SHP77 (cell line): ENCODE results near the gene ROBO4.

Source experiments
- DNase-seq, 2 experiments: peaks; one replicate each; lab custom pipeline; 2025; lab: John Stamatoyannopoulos, UW

Gene ROBO4

DNA sequence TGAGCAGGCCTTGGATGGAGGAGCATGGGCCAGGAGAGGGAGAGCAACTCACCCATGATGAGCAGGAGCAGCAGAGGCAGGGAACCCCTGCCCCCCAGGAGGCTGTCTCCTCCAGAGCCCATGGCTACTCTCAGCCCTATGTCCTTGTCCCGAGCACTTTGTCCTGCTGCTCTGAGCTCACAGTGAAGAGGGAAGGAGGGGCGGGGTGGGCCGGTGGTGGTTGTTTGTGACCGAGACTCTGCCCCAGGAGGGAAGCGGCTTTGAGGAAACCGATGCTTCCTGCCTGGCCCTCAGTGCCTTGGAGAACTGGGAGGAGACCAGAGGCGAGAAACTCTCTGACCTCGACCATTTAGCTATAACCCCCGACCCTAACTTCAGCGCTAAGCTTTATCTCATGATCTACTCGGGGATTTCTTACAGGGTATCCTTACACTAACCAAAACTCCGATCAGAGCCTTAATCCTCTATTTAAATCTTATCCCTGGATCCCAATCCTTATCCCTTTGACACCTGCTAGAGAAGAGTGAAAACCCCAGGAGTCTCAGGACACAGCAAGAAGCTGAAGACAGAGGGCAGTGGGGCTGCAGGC lies at the start of gene ROBO4:
Gene ROBO4 (minus strand): TSS at position 192 of the 589 bp plus-strand sequence. CDS start 70 bp downstream, at position 122.
- DNase-seq = no peak

DNA sequence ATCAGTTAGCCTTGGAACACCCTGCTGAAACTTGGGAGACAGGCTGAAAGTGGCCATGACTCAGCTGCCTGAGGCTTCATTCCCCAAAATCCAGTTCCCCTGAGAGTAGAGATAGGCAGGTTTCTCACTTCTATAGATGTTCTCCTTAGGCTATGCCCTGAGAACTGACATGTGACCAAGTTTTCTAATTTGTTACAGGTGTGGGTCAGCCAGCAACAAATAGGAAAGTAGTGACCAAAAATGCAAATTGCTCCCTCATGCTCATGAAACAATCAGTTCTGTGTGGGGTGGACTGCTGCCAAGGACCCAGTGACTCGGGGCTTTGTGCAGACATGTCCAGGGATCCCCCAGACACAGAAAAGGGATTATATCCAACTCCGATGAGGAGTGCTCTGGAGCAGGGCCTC lies 49.1 kb upstream of the ROBO4 start:
- DNase-seq = no peak

DNA sequence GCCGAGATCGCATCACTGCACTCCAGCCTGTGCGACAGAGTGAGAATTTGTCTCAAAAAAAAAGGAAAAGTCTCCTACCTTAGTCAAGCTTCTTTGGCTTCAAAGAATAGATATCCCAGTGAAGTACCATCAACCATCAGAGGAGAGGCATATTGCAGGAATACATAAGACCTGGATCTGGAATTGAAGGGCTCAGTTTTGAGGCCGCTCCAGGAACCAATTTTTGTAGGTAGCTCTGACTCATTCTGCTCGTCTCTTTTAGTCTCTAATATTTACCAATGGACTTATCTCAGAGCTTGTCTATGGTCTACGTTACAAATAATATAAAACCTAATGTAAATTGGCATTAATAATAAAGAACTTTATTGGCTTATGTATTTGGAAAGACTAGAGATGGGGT lies 48.2 kb upstream of the ROBO4 start:
- no peak for DNase-seq

DNA sequence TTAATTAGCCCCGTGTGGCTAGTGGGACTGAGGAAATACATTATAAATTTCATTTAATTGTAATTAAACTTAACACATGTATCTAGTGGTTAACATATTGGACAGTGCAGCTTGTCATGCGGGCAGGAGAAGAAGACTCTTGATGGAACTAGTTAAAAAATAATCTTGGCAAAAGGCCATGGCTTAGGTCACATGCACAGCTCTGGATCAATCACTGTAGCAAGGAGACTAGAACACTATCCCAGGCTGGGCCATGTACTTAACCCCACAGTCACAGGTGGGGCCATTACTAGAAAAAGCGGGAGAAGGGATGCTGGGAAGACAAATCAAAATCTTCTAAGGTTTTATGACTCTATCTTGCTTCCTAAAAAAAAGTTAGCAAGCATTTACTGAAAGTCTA lies 46.9 kb upstream of the ROBO4 start:
- DNase-seq = no peak

DNA sequence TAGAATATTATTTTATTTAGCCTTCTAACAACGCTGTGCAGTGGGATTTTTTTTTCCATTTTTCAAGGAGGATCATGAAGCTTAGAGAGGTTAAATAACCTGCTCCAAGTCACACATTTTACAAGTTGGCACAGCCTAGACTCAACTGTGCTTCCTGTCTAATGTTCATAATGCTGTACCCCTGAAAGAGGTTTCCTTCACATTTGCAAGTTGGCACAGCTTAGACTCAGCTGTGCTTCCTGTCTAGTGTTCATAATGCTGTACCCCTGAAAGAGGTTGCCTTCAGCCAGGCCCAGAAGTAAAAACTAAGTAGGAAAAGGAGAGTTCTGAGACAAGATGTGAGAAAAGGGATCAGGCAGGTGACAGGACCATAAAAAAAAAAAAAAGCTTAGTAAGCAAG lies 46.1 kb upstream of the ROBO4 start:
- DNase-seq = no peak

DNA sequence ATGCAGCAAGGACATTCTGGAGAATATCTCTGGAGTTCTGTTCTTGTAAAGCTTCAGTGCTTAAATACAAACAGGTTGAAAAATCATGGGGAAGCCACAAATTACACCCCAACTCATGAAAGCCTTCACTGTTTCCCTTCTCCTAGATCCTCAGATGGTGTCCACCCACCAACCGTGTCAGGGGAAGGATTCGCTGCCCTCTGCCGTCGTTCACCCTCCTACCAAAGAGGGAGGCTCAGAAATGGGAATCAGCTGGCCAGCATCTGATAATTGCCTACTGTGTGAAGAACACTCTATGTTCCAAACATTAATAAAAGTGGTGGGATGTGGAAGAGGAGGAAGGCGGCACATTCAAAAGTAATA lies 45.6 kb upstream of the ROBO4 start:
- no peak for DNase-seq

DNA sequence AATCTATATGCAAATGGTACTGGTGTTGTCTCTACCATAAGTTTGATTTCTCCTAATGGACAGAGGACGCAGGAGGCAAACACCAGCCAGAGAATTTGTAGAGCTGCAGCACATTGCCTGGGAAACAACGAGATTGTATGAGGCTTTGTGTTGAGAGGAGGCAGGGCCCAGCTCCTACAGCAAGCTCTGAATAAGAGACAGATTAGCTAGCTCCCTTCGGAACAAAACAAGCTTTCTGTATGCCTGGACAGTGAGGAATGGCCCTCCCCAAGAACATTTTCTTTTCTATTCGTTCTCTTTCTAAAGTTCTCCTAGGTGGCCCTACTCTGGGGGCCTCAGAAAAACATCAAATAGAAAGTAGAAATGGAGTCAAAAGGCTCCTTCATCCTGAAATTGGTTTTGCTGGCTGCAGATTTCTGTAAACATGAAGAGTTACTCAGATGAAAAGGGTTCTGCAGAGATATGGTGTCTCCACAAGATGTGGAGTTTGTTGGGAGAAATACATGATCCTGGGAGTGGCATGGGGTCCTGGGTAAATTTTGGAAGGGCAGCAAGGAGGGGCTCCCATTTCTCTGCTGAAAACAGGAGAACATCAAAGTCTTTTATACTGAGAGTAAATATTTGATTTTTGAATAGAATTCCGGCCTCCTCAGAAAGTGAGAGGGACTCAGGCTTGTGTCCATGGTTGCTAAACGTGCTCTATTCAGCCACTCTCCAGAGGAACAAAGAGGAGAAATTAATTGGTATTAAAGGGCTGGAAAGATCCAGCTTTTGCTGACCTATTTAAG lies 45.0 kb upstream of the ROBO4 start:
- no peak for DNase-seq

DNA sequence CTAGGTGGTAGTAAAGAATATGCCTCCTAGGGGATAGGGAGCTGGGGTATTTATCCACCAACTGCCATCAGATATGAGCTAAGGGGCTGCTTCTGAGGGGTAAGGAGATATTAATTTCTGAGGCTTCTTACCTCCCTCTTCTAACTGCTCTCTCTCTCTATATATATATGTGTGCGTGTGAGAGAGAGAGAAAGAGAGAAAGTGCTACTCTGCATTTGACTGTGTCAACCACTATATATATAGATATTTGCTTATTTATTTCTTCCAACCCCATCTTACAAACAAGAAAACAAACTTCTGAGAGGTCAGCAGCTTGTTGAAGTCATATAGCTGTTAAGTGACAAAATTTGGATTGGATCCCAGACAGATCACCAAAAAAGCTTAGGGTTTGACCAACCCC lies 44.0 kb upstream of the ROBO4 start:
- DNase-seq = no peak

DNA sequence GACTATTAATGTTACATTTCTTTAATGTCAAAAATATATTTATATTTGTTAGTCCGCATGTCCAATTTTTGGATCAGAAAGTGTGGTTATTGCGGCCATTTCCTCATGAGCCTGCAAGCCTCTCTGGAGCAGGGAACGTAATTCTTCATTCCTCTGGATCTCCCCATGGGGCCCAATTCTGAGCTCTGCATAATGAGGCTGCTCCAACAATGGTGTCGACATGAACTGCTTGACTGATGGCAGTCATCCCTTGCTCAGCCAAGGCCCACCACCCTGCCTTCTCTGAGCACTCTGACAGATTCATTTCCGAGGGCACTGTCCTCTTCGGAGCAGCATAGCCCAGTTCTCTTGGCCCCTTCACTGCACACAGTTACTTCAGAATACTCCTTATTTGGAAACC lies 41.3 kb upstream of the ROBO4 start:
- DNase-seq = no peak

DNA sequence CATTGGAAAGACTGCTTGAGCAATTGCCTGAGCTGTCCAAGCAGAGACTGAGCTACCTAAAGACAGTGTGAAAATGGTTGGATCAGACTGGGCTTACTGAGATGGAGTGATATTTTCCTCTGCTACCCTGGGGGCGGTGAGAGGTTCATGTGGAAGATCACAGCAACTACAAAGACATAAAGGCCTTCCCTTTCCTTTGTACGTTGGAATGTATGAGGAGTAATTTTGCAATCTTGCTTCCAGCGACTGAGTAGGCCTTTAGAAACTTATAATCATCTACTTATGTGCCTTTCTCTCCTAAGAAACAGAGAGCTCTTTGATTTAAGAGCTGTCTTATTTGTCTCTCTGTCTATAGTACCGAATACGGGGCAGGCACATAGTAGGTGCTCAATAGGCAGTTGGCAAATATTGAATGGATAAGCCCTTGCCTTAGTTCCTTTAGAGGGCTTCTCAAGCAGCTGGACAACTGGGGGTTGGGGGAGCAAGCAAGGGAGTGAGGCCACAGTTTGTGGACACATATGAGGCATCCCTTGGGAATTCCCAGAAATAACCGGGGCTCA lies 40.6 kb upstream of the ROBO4 start:
- DNase-seq = no peak

DNA sequence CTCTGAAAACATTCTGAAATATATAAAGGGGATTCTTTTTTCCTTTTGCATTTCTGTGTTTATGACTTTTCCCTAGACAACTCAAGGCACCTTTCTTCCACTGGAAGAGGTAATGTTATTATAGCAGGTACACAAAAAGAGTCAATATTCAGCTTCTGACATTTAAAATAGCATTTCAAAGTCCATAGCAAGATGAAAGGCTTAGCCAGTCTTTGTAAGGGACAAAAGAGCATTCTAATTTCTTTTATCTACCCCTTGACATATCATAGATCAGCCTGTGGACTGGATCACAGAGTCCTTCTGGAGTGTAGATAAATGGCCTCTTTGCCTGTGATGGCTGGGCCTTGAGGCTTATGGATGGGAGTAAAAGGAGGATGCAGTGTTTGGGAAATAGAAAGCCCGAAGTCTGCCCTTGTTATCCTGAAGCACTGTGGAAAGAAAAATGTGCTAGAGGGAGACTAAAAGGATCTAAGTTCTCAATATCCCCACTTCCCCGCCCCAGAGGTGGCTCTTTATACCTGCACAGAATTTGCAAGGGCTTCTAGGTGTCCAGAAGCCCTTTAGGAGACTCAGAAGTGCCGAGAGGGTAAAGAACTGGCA lies 39.8 kb upstream of the ROBO4 start:
- no peak for DNase-seq

DNA sequence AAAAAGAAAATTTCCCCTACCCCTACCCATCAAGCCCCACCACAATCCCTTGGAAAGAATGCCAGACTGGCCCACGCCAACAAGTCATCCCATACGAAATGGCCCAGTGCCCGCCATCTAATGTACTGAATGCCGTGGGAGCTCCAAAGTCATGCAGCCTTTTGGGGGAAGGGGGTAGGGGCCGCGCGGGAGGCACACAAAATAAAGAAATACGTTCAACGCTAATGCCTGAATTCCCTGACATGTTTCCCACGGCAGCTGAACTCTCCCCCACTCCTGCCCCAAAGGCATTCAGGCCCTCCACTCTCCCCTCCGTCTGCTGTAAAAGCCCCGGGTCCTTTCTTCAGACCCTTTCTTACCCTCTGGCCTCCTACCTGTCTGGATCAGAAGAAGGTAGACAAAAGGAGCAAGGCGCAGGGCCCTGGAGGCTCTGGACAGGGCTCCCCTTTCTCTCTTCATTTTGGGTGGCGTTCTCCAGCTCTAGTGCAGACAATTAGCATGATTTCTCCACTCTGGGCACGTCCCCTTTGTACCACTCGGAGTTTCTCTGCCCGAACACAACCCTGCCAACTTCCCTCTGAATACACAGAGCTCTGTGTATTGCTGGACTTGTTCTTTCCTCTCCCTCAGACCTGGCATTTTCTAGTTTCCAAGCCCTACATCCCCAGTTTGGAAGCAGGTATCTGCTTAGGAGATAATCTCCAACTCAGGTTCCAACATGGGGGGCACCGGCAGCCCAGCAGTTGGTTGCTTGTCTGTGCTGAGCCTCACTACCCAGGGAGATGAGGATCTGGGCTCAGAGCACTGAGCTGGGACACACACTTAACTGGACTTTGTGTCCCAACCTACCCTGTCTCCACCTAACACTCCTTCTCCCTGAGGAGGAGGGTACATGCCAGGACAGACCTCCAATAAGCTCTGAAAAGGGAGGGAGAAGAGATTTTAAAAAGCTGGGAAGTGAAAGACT lies 38.2 kb upstream of the ROBO4 start, which contains the start of gene HEPACAM:
Gene HEPACAM (minus strand): TSS at position 500 of the 967 bp plus-strand sequence. CDS start 41 bp downstream, at position 459.
- no peak for DNase-seq

DNA sequence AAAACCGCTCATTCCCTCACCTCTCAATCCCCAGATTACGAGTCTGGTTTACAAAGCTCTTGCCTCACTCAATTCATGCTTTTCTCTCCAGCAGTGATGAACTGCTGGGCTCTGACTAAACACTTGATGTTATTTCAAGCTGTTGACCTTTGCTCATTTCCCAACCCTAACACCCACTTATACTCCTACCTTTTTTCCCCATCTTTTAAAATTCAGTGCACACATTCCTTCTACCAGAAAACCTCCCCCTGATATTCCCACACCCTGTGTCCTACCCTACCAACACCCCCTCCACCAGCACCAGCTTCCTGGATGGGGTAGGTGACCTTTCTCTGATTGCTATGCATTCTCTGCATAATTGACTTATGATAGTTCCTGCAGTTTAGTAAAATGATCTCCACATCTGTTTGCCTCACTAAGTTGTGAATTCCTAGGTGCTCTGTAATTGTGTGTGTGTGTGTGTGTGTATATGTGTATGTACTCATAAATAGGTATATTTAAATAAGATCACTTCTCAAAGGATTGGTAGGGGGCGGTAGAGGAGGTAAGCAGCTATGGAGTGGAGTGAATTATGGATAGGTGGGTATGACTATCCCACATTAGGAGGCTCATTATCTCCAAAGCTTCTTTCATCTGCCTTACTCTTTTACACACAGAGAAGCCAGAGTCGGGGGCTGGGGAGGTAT lies 37.3 kb upstream of the ROBO4 start:
- no peak for DNase-seq

DNA sequence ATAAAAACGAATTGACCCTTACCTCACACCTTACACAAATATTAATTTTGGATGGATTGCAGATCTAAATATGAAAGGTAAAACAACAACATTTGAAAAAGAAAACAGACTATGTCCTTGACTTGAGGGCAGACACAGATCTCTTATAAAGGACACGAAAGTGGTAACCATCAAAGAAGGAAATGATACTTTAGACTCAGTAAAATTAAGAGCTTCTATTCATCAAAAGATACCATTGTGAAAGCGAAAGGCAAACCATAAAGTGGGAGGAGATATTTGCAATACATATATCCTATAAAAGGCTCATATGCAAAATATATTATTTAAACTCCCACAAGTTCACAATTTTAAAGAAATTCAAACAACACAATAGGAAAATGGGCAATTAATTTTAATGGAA lies 33.1 kb upstream of the ROBO4 start:
- DNase-seq = no peak

DNA sequence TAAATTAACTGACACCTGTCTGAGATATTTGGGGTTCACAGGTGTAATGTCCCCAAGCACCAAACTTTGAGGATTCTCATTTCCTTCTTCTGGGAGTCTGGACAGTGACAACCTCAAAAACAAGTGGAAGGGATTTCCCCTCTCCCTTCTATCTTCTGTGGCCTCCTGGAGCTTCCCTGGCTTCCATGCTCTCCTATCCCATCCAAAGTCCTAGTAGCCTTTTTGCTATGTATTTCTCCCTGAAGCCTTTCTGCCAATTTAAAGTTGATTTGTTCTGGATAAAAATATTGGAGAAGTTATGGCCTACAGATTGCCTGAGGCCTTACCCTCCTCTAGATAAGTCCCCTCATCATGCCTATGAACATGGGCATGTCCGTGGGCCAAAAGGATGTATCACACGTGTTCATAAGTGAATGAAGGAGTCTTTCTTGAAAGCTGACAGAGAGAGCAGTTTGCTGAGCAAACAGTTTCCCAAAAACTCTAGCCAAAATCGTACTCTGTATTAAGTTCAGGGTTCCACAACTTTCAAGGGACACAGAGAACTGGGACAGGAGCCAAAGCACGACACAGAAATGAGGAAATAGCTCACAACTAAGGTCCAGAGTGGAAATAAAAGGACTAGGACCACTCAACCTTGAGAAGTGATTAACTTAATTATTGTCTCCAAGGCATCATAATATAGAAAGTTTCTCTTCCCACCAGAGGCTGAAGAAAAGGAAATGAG lies 31.4 kb upstream of the ROBO4 start:
- DNase-seq = no peak

DNA sequence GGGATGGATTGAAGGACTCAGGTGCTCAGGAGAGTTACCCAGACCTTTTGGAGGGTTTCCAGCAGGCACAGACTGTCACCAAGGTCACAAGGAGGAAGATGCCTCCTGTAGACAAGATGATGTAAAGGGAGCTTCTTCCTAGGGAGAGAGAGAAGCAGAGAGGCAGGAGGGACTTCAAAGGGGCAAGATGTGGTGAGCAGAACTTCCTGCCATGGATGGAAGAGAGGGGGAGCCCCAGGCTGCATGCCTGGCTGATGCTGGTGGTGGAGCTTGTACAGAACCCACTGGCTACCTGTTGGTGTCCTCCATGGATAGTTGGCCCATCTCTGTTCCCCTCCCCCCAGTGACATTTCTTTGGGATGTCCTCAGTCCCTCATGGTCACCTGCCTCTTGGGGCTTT lies 25.6 kb upstream of the ROBO4 start:
- DNase-seq = no peak

DNA sequence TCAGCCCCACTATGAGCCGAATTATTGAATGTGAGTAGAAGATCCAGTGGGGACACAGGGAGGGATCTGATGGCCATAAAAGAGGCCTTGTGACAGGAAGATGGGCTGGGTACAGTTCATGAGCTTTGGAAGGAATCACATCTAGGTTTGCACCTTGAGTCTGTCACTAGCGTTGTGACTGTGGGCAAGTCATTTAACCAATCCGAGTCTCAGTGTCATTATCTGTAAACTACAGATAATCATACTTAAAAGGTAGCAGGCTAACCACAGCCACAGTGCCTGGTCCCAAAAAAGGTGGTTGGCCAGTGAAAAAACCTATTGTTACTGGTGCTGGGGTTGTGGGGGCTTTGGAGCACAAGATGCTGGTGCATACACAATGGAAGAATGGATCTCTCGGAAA lies 25.2 kb upstream of the ROBO4 start:
- no peak for DNase-seq

DNA sequence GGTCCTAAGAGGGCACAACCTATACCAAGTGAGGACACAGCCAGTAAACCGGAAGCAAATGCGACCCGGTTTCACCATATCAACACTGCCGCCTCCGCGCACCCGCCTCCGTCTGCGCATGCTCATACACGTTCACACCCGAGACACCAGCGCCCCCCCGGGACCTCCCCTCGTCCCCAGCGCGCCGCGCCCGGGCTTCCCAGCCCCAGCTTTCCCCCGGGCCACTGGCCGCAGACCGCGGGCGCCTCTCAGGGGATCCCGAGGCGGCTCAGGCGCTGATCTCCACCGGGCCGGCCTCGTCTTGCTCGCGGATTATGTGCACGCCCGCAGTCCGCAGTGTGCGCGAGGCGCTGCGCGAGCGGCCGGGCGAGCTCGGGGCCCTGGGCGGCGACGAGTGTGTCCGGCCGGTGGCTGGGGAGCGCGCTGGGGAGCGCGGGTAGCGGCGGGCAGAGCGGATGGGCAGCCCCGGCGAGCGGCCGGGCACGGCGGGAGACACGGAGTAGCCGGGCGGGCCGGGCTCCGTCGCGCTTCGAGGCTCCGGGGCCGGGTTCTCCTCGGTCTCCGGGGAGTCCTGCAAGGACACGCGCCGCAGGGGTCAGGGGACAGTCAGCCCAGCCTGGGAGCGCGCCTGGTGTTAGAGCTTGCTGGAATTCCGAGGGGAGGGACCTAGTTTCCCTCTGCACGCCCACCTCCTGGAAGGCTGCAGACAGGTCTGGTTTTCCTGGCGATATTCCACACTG lies 23.4 kb upstream of the ROBO4 start:
- DNase-seq = no peak

DNA sequence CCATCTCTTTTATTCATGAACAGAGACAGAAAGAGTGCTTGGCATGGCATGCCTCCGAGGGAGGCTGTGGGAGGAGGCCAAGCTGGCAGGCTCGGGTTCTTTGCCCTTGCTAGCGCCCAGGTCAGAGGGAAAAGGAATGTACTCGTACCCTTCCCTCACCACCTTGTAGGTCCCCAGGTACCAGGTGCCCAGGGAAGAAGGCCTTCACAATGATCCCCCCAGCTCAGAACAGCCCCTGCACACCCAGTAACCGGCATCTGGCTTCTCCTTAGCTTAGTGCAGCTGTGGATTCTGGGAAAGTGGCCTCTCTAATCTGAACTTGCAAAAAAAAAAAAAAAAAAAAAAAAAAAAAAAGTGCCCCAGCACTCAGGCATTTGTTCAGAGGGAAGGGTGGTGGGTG lies 22.7 kb upstream of the ROBO4 start:
- DNase-seq = no peak

DNA sequence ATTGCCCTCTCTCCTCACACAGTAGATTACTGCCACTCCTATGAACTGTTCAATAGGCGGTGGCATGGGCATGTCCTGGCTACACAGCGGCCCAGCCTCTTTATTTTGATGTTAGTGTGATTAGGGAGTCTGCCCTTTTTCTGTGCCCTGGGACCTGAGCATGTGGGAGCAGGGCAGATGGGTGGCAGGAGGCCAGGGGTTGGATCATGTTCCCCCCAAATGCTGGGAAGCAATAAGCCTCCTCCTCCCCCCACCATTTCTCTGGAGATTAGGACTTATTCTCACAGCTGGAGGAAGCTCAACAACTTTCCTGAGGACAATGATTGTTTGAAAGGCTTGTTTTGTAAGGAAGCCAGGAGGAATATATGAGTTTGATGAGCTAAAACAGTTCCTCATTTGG lies 22.2 kb upstream of the ROBO4 start:
- no peak for DNase-seq
